ENCODE results near the gene ARID3B.

ARID3B gene

DNA sequence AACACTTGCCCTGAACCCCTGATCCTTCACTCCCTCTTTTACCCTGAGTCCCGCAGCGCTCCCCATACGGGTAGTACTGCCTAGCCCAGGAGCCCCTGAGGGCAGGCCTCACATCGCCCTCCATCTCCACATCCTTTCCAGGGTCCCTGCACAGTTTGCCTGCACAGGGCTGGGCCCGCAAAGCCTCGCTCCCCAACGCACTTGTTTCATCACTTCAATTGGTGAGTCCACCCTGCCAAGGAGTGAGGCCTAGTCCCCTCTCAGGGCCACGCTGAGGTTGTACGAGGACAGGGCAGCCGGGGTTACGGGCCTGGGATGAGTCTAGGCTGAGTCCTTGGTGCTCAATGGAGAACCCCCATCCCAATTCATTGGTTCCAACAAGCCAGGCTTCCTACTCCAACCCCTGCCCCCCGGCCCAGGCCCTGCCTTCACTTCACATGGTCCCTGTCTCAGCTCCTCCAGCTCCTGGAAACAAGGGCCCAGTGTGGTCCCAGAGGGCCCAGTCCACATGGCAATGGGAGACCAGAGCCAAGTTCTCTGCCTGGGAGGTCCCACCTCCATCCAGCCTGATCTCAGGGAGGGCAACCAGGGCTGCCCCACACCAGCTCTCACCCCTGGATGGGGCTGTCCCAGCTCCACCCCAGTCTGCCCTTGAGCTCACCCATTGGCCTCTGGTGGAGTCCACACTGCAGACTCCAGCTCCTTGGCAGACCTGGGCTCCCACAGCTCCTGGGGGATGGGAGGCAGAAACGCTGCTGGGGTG lies 62.2 kb downstream of the ARID3B start:
- TF ChIP-seq, protein P1, sequence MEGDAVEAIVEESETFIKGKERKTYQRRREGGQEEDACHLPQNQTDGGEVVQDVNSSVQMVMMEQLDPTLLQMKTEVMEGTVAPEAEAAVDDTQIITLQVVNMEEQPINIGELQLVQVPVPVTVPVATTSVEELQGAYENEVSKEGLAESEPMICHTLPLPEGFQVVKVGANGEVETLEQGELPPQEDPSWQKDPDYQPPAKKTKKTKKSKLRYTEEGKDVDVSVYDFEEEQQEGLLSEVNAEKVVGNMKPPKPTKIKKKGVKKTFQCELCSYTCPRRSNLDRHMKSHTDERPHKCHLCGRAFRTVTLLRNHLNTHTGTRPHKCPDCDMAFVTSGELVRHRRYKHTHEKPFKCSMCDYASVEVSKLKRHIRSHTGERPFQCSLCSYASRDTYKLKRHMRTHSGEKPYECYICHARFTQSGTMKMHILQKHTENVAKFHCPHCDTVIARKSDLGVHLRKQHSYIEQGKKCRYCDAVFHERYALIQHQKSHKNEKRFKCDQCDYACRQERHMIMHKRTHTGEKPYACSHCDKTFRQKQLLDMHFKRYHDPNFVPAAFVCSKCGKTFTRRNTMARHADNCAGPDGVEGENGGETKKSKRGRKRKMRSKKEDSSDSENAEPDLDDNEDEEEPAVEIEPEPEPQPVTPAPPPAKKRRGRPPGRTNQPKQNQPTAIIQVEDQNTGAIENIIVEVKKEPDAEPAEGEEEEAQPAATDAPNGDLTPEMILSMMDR (IDR thresholded peaks at IDR 0.05; ENCODE audit: control insufficient read depth, extremely low read depth, insufficient read depth), result no peak
- DNase-seq (ENCODE audit: low read depth), result no peak

DNA sequence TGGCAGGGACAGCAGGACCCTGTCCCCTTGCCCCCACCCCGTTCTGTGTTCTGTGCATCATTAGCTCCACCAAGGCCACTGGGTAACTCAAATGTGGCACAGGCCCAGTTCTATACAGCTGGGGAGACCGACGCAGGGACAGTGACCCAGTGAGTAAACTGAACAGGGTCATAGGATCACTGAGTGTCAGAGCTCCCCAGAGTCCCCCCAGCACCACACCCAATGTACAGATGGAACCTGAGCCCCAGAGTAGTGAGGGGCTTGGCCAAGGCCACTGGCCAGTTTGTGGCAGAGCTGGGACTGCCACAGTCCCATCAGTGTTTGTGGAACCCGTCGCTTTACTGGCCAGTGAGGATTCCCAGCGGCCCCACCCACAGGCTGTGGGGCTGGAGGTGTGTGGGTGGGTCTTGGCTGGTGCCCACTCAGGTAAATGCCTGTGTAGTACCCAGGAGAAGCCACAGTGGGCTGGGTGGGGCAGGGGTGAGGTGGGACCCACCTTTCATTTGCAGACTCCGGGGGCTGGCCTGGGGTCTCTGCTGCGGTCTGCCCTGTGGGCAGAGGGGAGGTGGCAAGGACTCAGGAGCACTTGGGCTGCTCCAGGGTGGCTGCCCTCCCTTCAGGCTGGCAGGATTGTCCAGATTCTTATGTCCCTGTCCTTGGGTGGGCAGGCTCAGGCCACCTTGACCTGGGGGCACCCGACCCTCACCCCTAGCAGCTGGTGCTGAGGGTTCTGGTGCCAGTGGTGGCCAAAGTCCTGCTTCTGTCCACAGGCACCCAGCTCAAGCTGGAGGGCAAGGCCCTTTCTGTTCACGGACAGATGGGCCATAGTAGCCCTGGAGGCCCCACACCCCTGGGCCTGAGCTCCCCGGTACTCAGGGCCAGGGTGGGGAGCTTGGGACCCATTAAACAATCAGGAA lies 63.0 kb downstream of the ARID3B start:
- no peak overlapping the region for H3K4me3 ChIP-seq (ENCODE audit: low read depth, low read length)
- no peak for DNase-seq (ENCODE audit: low read depth)
- TF ChIP-seq, protein P1 (IDR thresholded peaks at IDR 0.05; ENCODE audit: control insufficient read depth, extremely low read depth, insufficient read depth), result no peak

More for the DNA sequence above, 62.2 kb downstream of the ARID3B start:
- H3K4me3 ChIP-seq (ENCODE audit: low read depth, low read length), result no peak overlapping the region

DNA sequence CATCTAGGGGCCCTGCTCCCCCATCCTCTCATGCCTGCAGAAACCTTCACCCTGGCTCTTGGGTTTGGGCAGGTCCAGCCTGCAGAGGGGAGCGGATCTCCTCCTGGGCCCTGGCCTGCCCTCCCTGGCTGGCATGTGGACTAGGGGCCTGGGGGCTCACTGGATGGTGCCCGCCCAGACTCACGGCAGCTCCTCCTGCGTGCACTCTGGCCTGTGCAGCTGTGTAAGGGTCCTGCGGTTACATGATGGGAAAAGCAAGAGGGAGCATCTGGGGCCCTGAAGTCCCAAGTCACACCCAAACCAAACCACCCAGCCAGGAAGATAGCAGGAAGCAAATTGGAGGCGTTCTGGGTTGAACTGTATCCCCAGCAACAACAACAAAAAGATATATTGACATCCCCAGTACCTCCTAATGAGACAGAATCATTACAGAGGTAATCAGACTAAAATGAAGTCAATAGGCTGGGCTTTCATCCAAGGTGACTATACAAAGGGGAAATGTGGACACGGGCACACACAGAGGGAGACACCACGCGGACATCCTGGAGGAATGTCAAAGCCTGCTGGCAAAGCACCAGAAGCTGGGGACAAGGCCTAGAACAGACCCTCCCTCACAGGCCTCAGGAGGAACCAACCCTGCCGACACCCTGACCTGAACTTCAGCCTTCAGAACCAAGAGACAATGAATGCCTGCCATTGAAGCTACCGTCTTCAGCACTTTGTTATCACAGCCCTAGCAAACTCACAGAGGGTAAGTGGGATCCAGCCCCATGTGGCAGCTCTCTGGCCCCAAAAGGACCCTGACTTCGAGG lies 64.2 kb downstream of the ARID3B start:
- DNase-seq (ENCODE audit: low read depth), result no peak
- TF ChIP-seq, protein P1 (IDR thresholded peaks at IDR 0.05; ENCODE audit: control insufficient read depth, extremely low read depth, insufficient read depth), result no peak
- H3K4me3 ChIP-seq (ENCODE audit: low read depth, low read length), result no peak overlapping the region

DNA sequence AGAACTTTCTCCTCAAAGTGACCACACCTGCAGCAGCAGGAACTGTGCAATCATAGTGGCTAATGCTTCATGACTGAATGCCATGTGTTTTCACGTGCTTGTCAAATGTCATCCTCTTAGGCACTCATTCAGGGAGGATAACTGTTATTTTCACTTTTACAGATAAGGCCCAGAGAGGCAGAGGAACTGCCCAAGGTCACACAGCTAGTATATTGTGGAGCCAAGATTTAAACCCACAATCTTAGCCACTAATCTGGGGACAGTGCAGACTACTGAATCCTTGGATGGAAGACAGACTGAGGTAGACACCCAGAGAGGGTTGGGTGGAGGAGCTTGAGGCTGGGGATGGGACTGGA lies 64.8 kb downstream of the ARID3B start:
- no peak for DNase-seq (ENCODE audit: low read depth)
- TF ChIP-seq, protein P1 (IDR thresholded peaks at IDR 0.05; ENCODE audit: control insufficient read depth, extremely low read depth, insufficient read depth), result no peak
- no peak overlapping the region for H3K4me3 ChIP-seq (ENCODE audit: low read depth, low read length)

DNA sequence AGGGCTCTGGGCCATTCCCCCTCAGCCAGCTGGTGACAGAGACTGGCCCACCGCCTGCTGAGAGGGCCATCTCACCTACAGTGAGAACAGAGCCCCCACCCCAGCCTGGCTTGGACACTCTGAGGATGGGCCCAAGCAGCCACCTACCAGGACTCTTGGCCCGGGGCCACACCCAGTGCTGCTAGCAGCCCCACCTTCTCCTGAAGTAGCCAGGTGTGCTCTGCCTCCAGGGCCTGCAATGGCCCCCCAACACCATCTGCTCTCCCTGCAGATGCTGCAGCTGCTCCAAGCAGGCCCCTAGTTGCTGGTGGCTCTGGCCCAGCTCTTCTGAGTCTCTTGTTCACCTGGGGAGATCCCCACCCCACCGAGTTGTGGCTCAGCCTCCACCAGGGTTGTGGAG lies 67.8 kb downstream of the ARID3B start:
- DNase-seq (ENCODE audit: low read depth), result no peak
- no peak overlapping the region for H3K4me3 ChIP-seq (ENCODE audit: low read depth, low read length)
- TF ChIP-seq, protein P1 (IDR thresholded peaks at IDR 0.05; ENCODE audit: control insufficient read depth, extremely low read depth, insufficient read depth), result no peak

GRCh38 chr15:74609938-74610301 lies 68.9 kb downstream of the ARID3B start:
- no peak for DNase-seq (ENCODE audit: low read depth)
- H3K4me3 ChIP-seq (ENCODE audit: low read depth, low read length), result no peak overlapping the region
- TF ChIP-seq, protein P1 (IDR thresholded peaks at IDR 0.05; ENCODE audit: control insufficient read depth, extremely low read depth, insufficient read depth), result no peak

Data from LNCaP clone FGC (cell line).